Panc1 (cell line): ENCODE measurements around the gene ZNF513.
A peak's percentile ranks its signal among the peaks of the same experiment; 100 is the strongest.

Source experiments
- CTCF ChIP-seq: fragments of 450-650 bp; IDR thresholded peaks from 2 replicates; pipeline ENCODE4 v1.5.1; 2017; ENCODE audit warnings: mild to moderate bottlenecking
- POLR2AphosphoS5 ChIP-seq: IDR thresholded peaks from 2 replicates; pipeline ENCODE4 v1.6.1; 2012; ENCODE audit warnings: mild to moderate bottlenecking, low read depth, low read length, moderate library complexity
- REST ChIP-seq, 2 experiments: IDR thresholded peaks; 2 replicates each; pipeline ENCODE4 v1.6.1; 2011 to 2012; ENCODE audit warnings: low read depth in 2 of 2, control low read depth in 1 of 2, low read length in 1 of 2, mild to moderate bottlenecking in 1 of 2, moderate library complexity in 1 of 2; ENCODE audit not compliant: insufficient read depth in 1 of 2
- SIN3A ChIP-seq: IDR thresholded peaks from 2 replicates; pipeline ENCODE4 v1.6.1; 2012; ENCODE audit warnings: low read depth, mild to moderate bottlenecking, low read length, moderate library complexity, borderline replicate concordance; ENCODE audit not compliant: insufficient read depth
- TCF7L2 ChIP-seq: IDR thresholded peaks from 2 replicates; pipeline ENCODE4 v1.6.1; 2011; ENCODE audit warnings: mild to moderate bottlenecking, low read depth, low read length, inconsistent platforms

- TF ChIP-seq SIN3A (no peak), CTCF (no peak), TCF7L2 (peak; percentile 87), POLR2AphosphoS5 (peak; percentile 93), REST (IDR thresholded peaks at IDR 0.05; ENCODE audit: insufficient read depth in 1 of 2, low read depth in 2 of 2, low read length in 1 of 2) (no peak)
Measured at GRCh38 chr2:27380626-27381545, at the start of gene ZNF513.
